SW480 (cell line): Measurements from ENCODE around the gene R3HDM2.
"Not testable (repeated sequence)": the region's sequence is repeated elsewhere in the genome, so short reads cannot be mapped to it uniquely, and the experiment has no call there.

Experiments used
- DNase-seq: peaks from one replicate; pipeline ENCODE4 v3.0.0-alpha.2; 2016; ENCODE audit warnings: low spot score

R3HDM2 gene

DNA sequence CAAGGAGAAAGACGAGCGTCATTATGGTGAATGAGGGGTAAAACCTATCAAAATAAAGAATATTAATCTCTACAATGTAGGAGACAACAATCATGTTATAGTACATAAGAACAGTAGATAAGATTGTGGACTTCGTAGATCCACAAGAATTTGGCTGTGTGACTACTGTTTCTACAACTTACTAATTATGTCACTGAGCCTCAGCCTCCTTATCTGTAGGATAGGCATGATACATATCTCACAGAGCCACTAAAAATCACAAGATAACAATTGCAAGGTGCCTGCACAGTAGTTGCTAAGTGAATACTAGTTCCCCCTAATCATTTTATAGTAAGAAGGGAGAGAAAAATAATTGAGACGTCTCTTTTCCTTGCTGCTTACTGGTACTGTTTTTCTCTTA lies 101.6 kb downstream of the R3HDM2 start:
- DNase-seq, result no peak

DNA sequence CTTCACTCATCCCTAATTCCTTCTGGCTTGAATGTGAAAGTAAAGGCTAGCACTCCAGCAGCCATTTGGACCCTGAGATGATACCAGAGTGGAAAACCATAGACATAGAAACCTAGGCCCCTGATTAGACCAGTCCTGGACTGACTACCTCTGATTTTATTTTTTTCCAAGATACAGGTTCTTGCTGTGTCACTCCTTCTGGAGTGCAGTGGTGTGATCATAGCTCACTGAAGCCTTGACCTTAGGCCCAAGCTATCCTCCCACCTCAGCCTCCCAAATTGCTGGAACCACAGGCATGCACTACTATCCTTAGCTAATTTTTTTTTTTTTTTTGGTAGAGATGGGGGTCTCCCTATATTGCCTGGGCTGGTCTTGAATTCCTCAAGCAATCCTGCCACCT lies 105.4 kb downstream of the R3HDM2 start:
- DNase-seq, result no peak

DNA sequence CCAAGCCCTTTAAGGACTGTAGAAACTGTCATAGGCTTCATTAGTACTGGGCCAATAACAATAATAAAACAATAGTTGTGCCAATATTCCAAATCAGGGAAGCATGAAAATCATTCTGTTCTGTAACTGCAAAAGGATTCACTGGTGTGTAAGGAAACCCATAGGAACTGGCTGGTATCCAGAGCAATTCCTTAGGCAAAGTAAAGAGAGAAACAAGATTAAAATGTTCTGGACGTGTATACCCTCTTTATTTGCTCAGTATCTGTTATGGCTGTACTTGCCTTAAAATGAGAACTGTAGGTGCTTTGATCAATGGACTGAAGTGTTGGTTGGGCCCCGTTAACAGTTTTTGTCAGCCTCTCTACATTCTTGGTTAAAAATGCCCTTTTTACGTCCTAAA lies 107.4 kb downstream of the R3HDM2 start:
- DNase-seq, result no peak

DNA sequence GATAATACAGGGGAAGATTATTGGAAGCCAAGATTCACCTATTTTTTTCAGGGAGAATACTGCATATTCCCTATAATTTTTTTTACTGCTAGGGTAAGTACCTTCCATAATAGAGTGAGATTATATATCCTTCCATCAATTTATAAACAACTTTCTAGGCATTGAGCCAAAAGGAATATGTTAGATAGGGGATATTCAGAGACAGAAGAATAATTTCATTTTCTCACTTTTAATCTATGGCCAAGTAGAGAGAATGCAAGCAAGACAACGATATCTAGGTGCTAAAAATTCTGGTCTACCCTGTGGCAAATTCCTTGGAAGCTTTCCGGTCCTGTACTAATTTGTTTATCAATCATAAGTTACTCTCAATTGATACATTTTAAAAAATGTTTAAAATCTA lies 110.2 kb downstream of the R3HDM2 start:
- DNase-seq, result no peak

DNA sequence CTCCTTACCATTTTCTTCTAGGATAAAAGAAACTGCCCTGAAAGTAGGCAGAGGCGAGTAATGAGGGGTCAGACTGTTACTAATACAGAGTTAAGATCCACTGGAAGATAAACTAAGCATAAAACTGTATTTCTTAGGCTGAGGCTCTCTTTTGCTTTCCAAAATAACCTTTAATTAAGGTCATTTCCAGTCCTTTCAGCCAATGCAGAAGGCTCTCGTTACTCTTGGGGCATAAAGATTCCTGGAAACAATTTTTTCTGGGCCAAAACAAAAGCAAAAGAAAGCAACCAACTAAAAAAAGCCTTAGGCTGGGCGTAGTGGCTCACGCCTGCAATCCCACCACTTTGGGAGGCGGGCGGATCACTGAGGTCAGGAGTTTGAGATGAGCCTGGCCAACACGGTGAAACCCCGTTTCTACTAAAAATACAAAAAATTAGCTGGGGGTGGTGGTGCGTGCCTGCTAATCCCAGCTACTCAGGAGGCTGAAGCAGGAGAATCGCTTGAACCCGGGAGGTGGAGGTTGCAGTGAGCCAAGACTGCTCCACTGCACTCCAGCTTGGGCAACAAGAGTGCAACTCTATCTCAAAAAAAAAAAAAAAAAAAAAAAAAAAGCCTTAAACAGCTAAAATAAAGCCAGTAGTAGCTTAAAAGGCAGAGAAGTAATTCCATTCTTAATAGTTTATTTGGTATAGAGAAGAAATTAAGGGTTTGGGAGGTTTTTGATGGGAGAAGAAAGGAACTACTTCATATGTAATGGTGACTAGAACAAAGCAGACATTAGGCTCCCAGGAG lies 111.0 kb downstream of the R3HDM2 start:
- no peak for DNase-seq

DNA sequence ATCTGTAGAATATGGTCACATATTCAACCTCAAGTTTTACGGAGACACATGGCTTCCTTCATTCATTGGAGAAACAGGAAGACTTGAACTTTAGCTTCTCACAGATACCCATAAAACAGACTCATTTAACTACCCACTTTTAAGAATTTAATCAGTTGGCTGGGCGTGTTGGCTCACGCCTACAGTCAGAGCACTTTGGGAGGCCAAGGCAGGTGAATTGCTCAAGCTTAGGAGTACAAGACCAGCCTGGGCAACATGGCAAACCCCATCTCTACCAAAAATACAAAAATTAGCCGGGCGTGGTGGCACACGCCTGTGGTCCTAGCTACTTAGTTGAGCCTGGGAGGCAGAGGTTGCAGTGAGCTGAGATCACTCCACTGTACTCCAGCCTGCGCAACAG lies 115.2 kb downstream of the R3HDM2 start:
- no peak for DNase-seq

DNA sequence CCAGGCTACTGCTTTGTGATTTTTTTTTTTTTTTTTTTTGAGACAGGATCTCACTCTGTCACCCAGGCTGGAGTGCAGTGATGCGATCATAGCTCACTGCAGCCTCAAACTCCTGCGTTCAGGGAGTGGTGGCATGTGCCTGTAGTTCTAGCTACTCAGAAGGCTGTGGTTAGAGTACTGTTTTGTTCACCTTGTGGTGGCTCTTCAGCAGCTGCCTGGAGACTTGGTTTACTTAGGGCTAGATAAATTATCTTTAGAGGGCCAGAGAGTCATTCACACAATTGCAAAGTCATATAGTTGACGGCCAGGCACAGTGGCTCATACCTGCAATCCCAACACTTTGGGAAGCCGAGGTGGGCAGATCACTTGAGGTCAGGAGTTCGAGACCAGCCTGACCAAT lies 118.6 kb downstream of the R3HDM2 start:
- not testable (repeated sequence) for DNase-seq

DNA sequence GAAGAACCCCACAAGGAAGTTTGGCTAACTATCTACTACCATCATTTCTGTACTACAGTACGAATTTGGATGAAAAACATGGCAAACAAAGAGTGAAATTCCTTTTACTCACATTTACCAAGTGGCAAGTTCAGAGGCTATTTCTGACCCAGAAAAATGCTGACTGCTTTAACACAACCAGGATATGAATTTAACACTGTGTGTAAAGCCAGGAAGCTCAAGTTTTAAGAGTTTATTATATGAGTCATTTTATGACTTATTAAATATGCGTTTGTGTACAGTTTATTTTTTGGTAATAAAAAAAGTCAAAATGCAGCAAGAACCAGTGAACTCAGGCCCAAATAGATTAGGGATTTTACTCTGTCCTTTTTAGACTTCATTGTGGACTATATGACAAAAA lies 121.4 kb downstream of the R3HDM2 start:
- no peak for DNase-seq

DNA sequence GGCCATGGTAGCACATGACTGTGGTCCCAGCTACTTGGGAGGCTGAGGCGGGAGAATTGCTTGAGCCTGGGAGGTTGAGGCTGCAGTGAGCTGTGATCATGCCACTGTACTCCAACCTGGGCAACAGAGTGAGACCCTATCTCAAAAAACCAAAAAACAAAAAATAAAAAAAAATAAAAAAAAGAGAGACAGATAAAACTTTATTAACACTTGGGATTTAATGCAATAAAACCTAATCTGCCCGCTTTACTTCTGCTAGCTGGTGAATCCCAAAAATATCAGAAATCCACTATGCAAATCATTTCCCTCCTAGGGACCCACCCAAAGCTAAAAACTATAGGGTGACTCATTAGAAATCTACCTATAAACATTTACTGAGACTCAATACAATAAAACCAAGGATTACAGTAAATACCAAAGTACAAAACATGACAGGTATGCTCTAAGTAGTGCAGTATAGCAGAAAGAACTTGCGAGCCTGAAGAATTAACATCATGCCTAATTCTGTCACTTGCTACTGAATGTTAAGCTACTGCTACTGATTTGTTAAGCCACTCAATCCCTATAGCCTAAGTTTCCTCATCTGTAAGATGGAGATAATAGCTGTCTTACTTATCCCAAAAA lies 129.8 kb downstream of the R3HDM2 start:
- no peak for DNase-seq

DNA sequence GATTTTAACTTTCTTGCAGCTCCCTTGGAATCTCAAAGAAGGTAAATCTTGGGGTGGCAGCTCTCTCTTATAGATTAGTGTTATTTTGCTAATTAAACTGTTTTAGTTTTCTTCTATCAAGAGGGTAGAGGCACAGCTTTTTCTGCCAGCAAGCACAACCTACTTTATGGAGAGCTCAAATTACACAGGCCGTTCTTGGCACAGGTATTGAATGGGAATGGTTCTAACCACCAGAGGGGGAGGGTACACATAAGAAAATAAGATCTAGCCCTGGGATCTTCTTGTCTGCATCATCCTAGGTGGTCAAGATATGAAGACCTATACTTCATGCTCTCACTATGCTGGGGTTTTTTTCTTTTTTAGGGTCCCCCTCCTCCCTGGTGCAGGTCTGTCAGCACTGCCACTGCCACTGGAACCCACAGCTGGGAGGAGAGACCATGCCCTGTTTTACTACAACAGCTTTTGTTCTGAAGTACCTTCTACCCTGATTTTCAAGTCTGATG lies 131.3 kb downstream of the R3HDM2 start:
- no peak for DNase-seq

DNA sequence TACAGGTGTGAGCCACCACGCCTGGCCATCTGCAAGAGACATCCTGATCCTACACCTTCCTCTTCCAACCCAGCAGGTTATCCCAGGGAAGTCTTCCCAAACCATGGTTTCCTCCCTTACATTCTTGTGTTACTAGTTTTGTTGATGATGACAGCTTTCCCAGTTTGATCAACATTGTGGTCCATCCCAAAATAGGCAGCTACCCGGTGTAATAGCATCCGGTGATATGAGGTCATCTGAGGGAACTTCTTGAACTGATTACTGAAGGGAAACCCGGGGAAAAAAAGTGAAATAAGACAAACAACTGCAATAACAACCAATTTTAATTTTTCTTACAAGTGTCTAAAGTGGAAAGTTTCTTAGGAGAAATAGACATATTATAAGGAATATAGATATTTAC lies 134.6 kb downstream of the R3HDM2 start:
- no peak for DNase-seq

DNA sequence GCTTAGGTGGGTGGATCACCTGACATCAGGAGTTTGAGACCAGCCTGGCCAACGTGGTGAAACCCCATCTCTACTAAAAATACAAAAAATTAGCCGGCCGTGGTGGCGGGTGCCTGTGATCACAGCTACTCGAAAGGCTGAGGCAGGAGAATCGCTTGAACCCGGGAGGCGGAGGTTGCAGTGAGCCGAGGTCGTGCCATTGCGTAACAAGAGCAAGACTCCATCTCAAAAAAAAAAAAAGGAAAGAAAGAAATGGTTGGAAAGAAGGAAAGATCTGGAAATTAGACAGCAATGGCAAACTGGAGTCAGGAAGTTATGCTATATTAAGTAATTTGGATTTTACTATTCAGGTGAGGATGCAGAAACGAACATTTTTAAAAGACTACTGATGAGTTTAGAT lies 148.8 kb downstream of the R3HDM2 start:
- not testable (repeated sequence) for DNase-seq

DNA sequence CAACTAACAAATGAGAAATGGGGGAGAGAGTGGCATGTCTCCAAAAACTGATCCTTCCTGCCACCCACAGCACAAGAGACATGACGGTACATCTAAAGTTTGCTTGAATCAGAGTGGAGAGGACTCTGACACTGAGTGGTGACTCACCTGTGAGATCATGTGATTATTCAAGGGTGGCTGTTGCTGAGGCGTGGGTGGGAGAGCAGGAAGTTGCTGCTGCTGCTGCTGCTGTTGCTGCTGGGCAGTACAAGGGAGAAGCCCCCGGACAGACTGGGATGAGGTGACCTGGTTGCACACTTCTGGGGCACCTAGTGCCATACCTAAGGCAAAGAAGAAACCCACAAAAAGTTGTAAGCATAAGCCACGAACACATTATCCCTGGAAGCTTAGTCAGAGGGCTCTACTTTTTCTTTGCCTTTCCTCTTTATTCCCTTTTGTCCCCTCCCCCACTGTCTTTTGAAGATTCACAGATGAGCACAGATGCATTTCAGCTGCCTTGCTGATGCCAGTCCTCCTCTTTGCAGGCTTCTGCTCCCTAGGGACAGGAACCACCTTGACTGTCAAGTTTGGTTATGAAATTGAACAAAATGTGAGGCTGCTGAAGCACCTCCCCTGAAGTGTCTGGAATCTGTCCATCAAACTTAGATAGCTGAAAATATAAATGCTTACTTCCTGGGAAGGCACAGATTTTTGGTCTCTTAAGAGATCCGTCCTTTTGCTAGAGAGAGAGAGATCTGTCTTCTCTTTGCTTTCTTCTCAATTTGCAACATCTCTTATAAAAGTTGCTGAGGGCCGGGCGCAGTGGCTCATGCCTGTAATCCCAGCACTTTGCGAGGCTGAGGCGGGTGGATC lies 150.4 kb downstream of the R3HDM2 start:
- DNase-seq, result peak; percentile 93

DNA sequence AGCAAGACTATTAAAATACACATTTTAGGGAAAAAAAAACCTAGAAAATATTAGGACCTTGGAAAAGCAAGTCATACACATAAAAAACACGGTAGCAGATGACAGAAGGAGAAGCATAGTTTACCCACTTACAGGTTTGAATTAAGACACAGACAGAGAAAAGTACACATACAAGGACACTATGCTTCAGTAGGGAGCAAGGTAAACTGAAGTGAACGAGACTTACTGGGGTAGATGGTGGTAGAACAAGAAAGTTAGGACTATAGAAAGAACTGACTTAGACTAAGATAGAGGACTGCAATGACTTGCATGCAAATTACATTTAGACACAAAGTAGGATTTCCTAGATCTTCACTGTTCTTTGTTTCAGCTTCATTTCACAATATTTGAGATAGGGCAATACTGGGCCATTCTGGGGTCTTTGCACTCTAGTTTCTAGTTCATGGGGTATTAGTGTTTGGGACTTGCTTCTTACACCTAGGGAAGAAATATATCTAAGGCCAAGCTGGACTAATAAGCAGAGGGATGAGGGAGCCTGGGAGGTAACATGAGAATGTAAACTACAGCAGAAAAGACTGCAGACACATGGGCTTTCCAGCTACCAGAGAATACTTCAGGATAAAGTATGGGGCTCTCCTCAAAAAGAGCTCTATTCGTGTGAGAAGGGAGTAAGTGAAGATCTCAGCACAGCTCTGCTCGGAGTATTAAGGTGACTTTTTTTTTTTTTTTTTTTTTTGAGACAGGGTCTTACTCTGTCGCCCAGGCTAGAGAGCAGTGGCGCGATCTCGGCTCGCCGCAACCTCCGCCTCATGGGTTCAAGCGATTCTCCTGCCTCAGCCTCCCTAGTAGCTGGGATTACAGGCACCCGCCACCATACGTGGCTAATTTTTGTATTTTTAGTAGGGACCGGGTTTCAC lies 152.1 kb downstream of the R3HDM2 start:
- DNase-seq, result no peak

DNA sequence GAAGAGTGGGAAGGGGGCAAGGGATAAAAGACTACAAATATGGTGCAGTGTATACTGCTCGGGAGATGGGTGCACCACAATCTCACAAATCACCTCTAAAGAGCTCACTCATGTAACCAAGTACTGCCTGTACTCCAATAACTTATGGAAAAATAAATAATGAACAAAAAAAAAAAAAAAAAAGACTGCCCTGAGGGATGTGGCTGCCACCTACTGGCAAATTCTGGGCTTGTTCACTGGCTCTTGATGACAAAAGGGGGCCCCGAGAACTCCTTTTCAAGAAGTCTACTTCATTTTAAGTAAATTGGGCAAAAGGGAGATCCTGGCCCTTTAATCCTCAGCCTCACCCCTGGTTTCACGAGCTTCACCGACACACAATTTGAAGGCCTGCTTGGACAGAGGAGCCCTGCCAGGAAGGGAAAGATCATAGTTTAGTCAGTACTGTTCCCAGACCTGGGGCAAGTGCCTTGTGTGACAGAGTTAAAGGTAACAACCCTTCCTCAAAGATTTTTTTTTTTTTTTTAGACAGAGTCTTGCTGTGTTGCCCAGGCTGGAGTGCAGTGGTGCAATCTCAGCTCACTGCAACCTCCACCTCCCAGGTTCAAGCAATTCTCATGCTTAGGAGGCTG lies 153.8 kb downstream of the R3HDM2 start:
- peak; percentile 39 for DNase-seq

DNA sequence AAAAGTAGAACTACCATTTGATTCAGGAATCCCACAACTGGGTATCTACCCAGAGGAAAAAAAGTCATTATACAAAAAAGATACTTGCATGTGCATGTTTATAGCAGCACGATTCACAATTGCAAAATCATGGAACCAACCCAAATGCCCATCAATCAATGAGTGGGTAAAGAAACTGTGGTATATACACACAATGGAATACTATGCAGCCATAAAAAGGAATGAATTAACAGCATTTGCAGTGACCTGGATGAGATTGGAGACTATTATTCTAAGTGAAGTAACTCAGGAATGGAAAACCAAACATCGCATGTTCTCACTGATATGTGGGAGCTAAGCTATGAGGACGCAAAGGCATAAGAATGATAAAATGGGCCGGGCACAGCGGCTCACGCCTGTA lies 154.6 kb downstream of the R3HDM2 start:
- DNase-seq, result not testable (repeated sequence)

DNA sequence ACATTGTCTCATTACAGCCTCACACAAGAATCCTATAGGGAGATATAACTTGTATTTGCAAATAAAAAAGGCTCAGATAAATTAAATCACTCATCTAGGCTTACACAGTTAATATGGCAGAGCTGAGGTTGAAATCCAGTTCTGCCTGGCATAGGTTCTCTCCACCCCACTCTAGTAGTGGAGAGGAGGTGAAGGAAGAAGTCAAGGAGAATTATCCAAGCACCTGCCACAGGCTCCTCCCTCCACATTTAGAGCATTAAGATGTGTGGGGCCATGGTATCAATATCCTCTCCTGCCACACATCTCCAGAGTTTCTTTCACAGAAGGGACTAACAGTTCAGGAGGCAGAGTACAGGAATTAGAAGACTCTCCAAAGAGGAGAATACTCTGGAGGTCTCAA lies 157.3 kb downstream of the R3HDM2 start:
- DNase-seq, result no peak

DNA sequence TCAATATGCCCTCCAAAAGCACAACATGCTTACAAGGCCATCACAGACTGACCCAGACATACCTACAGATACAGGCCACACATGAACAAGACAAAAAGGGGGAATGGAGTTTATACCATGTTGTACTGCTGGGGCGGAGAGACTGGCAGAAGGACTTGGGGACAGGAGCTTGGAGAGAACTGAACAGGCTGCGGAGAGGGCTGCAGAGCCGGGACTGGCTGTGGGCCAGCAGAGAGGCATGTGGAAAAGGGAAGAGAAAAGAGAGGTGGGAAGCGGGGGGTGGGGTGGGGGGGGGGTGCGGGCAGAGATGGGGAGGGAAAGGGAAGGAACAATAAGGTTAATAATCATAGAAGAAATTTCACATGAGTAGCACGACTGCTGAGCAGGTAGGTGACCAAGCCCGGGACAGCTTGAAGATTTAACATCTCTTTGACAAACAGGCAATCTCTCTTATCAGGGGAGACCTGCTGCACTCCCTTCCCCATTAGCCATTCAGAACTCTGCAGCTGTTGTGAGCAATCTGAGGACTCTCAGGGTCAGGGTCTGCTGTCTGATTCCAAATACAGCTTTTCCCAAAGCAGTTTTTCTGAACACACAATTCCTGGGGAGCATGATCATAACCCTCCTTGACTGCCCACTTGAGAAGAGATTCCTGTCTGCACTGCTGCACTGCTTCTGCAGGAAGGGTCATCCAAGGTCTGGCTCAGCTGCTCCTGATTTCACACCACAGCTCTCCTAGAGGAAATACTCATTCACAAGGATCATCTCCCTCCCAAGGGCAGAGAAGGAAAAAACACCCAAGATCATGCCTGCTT lies 158.3 kb downstream of the R3HDM2 start:
- no peak for DNase-seq

DNA sequence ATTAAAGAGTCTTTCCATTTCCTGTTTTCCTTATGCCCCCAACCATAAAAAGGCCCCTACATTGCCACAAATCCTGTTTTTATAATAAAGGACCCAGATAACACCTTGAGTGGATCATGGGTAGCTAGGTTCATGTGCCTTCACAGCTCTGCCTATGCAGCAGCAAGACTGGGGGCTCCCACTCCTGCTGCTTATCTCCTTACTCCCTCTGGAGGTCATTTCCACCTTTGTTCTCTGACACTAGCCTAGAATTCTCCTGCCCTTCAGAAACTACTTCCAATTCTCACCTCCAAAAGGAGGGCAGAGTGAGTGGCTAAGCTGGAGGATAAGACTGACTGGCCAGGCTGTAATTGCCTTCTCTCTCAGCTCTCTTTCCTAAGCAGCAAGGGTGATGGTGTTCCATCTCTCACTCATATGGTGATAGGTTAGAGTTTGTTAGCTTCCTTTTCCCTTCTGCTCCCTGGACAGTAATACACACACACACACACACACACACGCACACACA lies 159.8 kb downstream of the R3HDM2 start:
- no peak for DNase-seq

DNA sequence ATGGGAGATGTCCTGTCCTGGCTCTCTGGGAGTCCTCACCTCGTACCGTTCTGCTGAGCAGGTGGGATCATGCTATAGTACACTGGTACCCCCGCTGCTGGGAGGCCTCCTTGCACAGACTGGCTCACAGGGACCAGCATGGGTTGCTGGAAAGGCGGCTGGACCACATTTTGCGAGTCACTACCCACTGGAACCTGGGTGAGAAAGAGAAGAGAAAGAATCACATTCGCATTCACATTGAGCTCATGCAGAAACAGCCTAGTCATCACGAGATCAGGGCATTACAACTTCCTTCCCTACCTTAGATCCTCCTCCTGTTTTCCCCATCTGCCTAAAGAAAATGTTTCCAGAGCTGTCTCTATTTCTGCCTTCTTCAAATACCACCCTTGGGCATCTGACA lies 162.6 kb downstream of the R3HDM2 start:
- no peak for DNase-seq
